GM12874 (cell line): ENCODE measurements around the gene MDH1B.

Source experiments
- CTCF ChIP-seq: IDR thresholded peaks from 2 replicates; pipeline ENCODE4 v1.5.1; 2011; ENCODE audit warnings: low read depth, mild to moderate bottlenecking, control low read depth, low read length, moderate library complexity; ENCODE audit not compliant: insufficient read depth

MDH1B gene

DNA sequence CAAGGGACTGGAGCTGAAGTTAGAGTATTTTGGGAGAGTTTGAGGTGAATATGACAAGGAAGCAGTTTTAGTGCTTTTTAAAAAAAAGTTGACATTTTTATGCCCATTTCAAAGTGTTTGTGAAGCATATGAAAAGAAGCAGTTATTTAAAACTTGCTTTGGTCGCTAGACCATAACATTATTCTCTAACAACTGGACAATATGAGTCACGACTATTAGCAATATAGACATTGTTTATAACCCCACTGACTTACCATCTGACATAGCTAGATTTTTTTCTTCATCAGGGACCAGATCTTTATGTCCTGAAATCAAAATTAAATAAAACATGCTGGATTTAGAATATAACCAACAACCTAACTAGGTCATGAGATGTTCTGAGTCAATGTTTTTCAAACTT, 24.3 kb downstream of the MDH1B start:
- no peak for TF ChIP-seq CTCF

GRCh38 chr2:206739271-206739670, 25.9 kb downstream of the MDH1B start:
- no peak for TF ChIP-seq CTCF

DNA sequence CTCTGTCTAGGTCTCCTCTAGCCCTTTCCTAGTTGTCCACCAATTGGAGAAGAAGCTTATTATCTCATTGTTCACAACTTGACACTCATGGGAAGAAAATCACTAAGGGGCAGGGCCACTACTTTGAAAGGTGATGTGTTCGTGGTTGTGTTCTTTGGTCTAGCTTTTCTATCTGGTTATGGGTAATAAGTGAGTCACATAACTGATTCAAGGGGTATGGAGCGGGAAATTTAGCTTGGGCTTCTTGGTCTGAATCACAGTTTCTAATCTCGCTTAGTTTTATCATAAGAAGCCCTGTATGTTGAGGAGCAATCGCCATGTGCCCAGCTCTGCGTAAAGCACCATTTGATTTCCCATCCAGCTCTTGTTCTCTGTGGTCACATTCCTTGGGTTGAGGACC, 28.2 kb downstream of the MDH1B start:
- TF ChIP-seq CTCF: no peak

GRCh38 chr2:206733341-206733740, 31.8 kb downstream of the MDH1B start:
- TF ChIP-seq CTCF: no peak

- TF ChIP-seq CTCF: no peak
Measured at GRCh38 chr2:206728277-206729199, 36.6 kb downstream of the MDH1B start.

- TF ChIP-seq CTCF: no peak
Measured at GRCh38 chr2:206727287-206727686, 37.8 kb downstream of the MDH1B start.

- TF ChIP-seq CTCF: no peak
Measured at GRCh38 chr2:206723288-206723687, 41.8 kb downstream of the MDH1B start.
